Measurements from ENCODE around the gene AGXT.

- TF ChIP-seq CTCF (IDR thresholded peaks at IDR 0.05; ENCODE audit: control extremely low read depth in 1 of 3, insufficient read depth in 1 of 3, low read depth in 1 of 3, low read length in 3 of 3) = no peak
- no peak for TF ChIP-seq TAF1 (IDR thresholded peaks at IDR 0.05; ENCODE audit: low read depth, low read length)
- no peak for TF ChIP-seq GABPA (IDR thresholded peaks at IDR 0.05; ENCODE audit: borderline replicate concordance, insufficient read depth, low read length)
- TF ChIP-seq EZH2 (IDR thresholded peaks at IDR 0.05; ENCODE audit: low read depth, low read length, severe bottlenecking) = no peak
- TF ChIP-seq CBX8 (IDR thresholded peaks at IDR 0.05; ENCODE audit: borderline replicate concordance, low read depth, low read length) = no peak
- TF ChIP-seq HDAC2 (IDR thresholded peaks at IDR 0.05; ENCODE audit: borderline replicate concordance in 1 of 2, low read depth in 2 of 2, low read length in 2 of 2) = no peak
- no peak for TF ChIP-seq POLR2A (IDR thresholded peaks at IDR 0.05; ENCODE audit: control extremely low read depth in 1 of 2, low read depth in 2 of 2, low read length in 2 of 2)
Measured at GRCh38 chr2:240900141-240900860, 31.7 kb downstream of the AGXT start.

All from H1 (cell line).